PC-3 (cell line): ENCODE results near the gene TBCB. TPM values are rescaled to one million over a fixed set of nuclear protein-coding genes. Genes with fewer than 3 reads are reported as not detected.

Experiments used
- ATAC-seq: fragments of 200-7000 bp; cut with Tn5 transposase; 2 replicates; pipeline ENCODE4 v1.9.1; 2020; ENCODE audit warnings: mild to moderate bottlenecking, moderate library complexity
- BruUV-seq: library from RNA; stranded (reverse); fragments of 400-500 nt; replicated peaks from 2 replicates; lab custom pipeline; 2021; lab: Mats Ljungman, UMichigan
- CTCF ChIA-PET: fragments of 300-600 bp; sonication (Branson Sonifier 250); formaldehyde crosslinking; loops from one replicate; lab custom pipeline; 2022; ENCODE audit warnings: antibody characterized with exemption; lab: Charles Lee
- POLR2A ChIA-PET: fragments of 300-600 bp; sonication (Branson Sonifier 250); formaldehyde crosslinking; loops from one replicate; lab custom pipeline; 2022; ENCODE audit warnings: antibody characterized with exemption; ENCODE audit not compliant: unreplicated experiment; lab: Charles Lee
- DNase-seq: peaks from one replicate; pipeline ENCODE4 v3.0.0-alpha.2; 2015
- H2AFZ ChIP-seq: fragments of 300-600 bp; sonication (generic); 2 replicates; pipeline ENCODE4 v1.6.0; 2016; ENCODE audit warnings: antibody characterized with exemption, low read length
- H3F3A ChIP-seq: fragments of 300-600 bp; sonication (generic); one replicate; pipeline ENCODE4 v1.6.0; 2017; ENCODE audit warnings: antibody characterized with exemption, low read length, control low read depth, mild to moderate bottlenecking; ENCODE audit not compliant: unreplicated experiment
- H3K27ac ChIP-seq: fragments of 300-600 bp; sonication (generic); 2 replicates; pipeline ENCODE4 v1.5.1; 2016; ENCODE audit warnings: mild to moderate bottlenecking, low read length
- H3K27me3 ChIP-seq: fragments of 300-600 bp; sonication (generic); 2 replicates; pipeline ENCODE4 v1.6.1; 2016; ENCODE audit warnings: low read length, mixed read lengths
- H3K36me3 ChIP-seq: fragments of 300-600 bp; sonication (generic); 2 replicates; pipeline ENCODE4 v1.6.1; 2016; ENCODE audit warnings: low read depth, mixed run types, low read length, mixed read lengths
- H3K4me1 ChIP-seq: fragments of 300-600 bp; sonication (generic); 2 replicates; pipeline ENCODE4 v1.5.1; 2016; ENCODE audit warnings: low read length; ENCODE audit not compliant: insufficient read depth
- H3K4me2 ChIP-seq: fragments of 300-600 bp; sonication (generic); 2 replicates; pipeline ENCODE4 v1.6.0; 2016; ENCODE audit warnings: low read length
- H3K4me3 ChIP-seq: fragments of 300-600 bp; sonication (generic); 2 replicates; pipeline ENCODE4 v1.5.1; 2016; ENCODE audit warnings: mild to moderate bottlenecking, low read length, mixed read lengths
- H3K79me2 ChIP-seq: fragments of 300-600 bp; sonication (generic); 2 replicates; pipeline ENCODE4 v1.6.1; 2017; ENCODE audit warnings: low read length, mixed read lengths
- H3K9ac ChIP-seq: fragments of 300-600 bp; sonication (generic); 2 replicates; pipeline ENCODE4 v1.6.0; 2016; ENCODE audit warnings: mild to moderate bottlenecking, low read length
- H3K9me2 ChIP-seq: fragments of 300-600 bp; sonication (generic); replicated peaks from 2 replicates; pipeline ENCODE4 v1.6.1; 2016; ENCODE audit warnings: mixed run types, low read length, mixed read lengths
- H3K9me3 ChIP-seq: fragments of 300-600 bp; sonication (generic); 2 replicates; pipeline ENCODE4 v1.6.1; 2016; ENCODE audit warnings: low read length, mixed read lengths
- H4K20me1 ChIP-seq: fragments of 300-600 bp; sonication (generic); 2 replicates; pipeline ENCODE4 v1.6.1; 2016; ENCODE audit warnings: low read length, mixed read lengths
- CTCF ChIP-seq: fragments of 300-600 bp; sonication (generic); conservative IDR thresholded peaks from 2 replicates; pipeline ENCODE4 v1.5.1; 2017; ENCODE audit warnings: antibody characterized with exemption, low read depth, mild to moderate bottlenecking, low read length
- EZH2 ChIP-seq: fragments of 300-600 bp; sonication (generic); IDR thresholded peaks from one replicate; pipeline ENCODE4 v1.6.1; 2017; ENCODE audit warnings: antibody characterized with exemption, mild to moderate bottlenecking, low read length; ENCODE audit not compliant: unreplicated experiment
- EZH2phosphoT487 ChIP-seq: fragments of 300-600 bp; sonication (generic); IDR thresholded peaks from 2 replicates; pipeline ENCODE4 v1.6.1; 2018; ENCODE audit warnings: mild to moderate bottlenecking, antibody characterized with exemption, low read length, borderline replicate concordance
- intact Hi-C: fragments of 100-400 bp; cut with micrococcal nuclease; formaldehyde crosslinking; loops from 2 replicates; pipeline ENCODE4 v1.9.0; 2023
- total RNA-seq: library from RNA; depleted of rRNA; stranded (reverse); fragments of >200 nt; gene quantifications from 2 replicates; pipeline ENCODE4 v1.2.3, GENCODE V29; 2014

The TBCB gene
- total RNA-seq, 1 experiment from 2014 or later = 260 TPM

- no peak for TF ChIP-seq EZH2
- TF ChIP-seq EZH2phosphoT487 = no peak
- no peak for TF ChIP-seq CTCF
- ChIA-PET CTCF (no interaction called here), POLR2A (no interaction called here)
- Histone ChIP-seq H3K27me3 (no peaks in the 10 kb centered on the region), H4K20me1 (no peaks in the 10 kb centered on the region), H2AFZ (no peak overlapping the region), H3K4me1 (peaks cover 11% of the 10 kb centered on the region), H3K36me3 (peaks cover 5% of the 10 kb centered on the region; the same call in 1 of the 2 replicates), H3K4me2 (no peak overlapping the region), H3F3A (no peaks in the 10 kb centered on the region), H3K9ac (no peak overlapping the region), H3K9me2 (no peaks in the 10 kb centered on the region), H3K27ac (no peak overlapping the region), H3K4me3 (no peak overlapping the region), H3K9me3 (no peaks in the 10 kb centered on the region), H3K79me2 (no peaks in the 10 kb centered on the region)
- DNase-seq (no peak), ATAC-seq (no peak)
- no TSS peak for BruUV-seq
- intact Hi-C loops = no loop called here
These were observed 14.8 kb upstream of the TBCB start for GRCh38 chr19:36100476-36100875.

GRCh38 chr19:36101550-36102327 is 13.5 kb upstream of the TBCB start:
- Histone ChIP-seq H3K79me2 (no peaks in the 10 kb centered on the region), H3K36me3 (peaks cover 5% of the 10 kb centered on the region; the same call in 1 of the 2 replicates), H3F3A (no peaks in the 10 kb centered on the region), H3K27me3 (no peaks in the 10 kb centered on the region), H2AFZ (no peak overlapping the region), H3K4me3 (no peak overlapping the region), H3K9me3 (no peaks in the 10 kb centered on the region), H3K9me2 (no peaks in the 10 kb centered on the region), H4K20me1 (no peaks in the 10 kb centered on the region), H3K4me2 (no peak overlapping the region), H3K9ac (no peak overlapping the region), H3K27ac (no peak overlapping the region), H3K4me1 (peaks cover 11% of the 10 kb centered on the region)
- no TSS peak for BruUV-seq
- DNase-seq = no peak
- POLR2A ChIA-PET = no interaction called here
- TF ChIP-seq CTCF (no peak), EZH2 (no peak), EZH2phosphoT487 (no peak)
- ATAC-seq = no peak
- intact Hi-C loops = no loop called here
- CTCF ChIA-PET = no interaction called here

- ATAC-seq (no peak), DNase-seq (no peak)
- intact Hi-C loops = no loop called here
- H3K9ac ChIP-seq = no peak overlapping the region
- no peaks in the 10 kb centered on the region for H3K9me3 ChIP-seq
- BruUV-seq = no TSS peak
- H3K27ac ChIP-seq = no peak overlapping the region
- H3F3A ChIP-seq = no peaks in the 10 kb centered on the region
- peaks cover 11% of the 10 kb centered on the region for H3K4me1 ChIP-seq
- no peak overlapping the region for H3K4me2 ChIP-seq
- no peaks in the 10 kb centered on the region for H3K79me2 ChIP-seq
- POLR2A ChIA-PET = no interaction called here
- H3K4me3 ChIP-seq = no peak overlapping the region
- TF ChIP-seq CTCF (no peak), EZH2phosphoT487 (no peak), EZH2 (no peak)
- H3K9me2 ChIP-seq = no peaks in the 10 kb centered on the region
- H2AFZ ChIP-seq = no peak overlapping the region
- no peaks in the 10 kb centered on the region for H3K27me3 ChIP-seq
- CTCF ChIA-PET = no interaction called here
- peaks cover 5% of the 10 kb centered on the region; the same call in 1 of the 2 replicates for H3K36me3 ChIP-seq
- no peaks in the 10 kb centered on the region for H4K20me1 ChIP-seq
These were observed 12.1 kb upstream of the TBCB start for GRCh38 chr19:36103040-36103626.
